Endometrium (tissue), 2 donors: ENCODE measurements around the gene OGFR.

ENCODE experiments used
- FAIRE-seq: peaks from 2 replicates; lab custom pipeline; 2012; peaks lifted over from hg19 to GRCh38; lab: Jason Lieb, UNC
- donor health status: control.
- donor health status: control.

Gene OGFR

GRCh38 chr20:62800314-62801259 lies 4.0 kb upstream of the OGFR start:
- FAIRE-seq: no peak

- no peak for FAIRE-seq
Observed at GRCh38 chr20:62801284-62802010, 3.2 kb upstream of the OGFR start.

GRCh38 chr20:62802026-62802712 lies 2.5 kb upstream of the OGFR start:
- no peak for FAIRE-seq

GRCh38 chr20:62804021-62804626 lies 511 bp upstream of the OGFR start:
- no peak for FAIRE-seq

DNA sequence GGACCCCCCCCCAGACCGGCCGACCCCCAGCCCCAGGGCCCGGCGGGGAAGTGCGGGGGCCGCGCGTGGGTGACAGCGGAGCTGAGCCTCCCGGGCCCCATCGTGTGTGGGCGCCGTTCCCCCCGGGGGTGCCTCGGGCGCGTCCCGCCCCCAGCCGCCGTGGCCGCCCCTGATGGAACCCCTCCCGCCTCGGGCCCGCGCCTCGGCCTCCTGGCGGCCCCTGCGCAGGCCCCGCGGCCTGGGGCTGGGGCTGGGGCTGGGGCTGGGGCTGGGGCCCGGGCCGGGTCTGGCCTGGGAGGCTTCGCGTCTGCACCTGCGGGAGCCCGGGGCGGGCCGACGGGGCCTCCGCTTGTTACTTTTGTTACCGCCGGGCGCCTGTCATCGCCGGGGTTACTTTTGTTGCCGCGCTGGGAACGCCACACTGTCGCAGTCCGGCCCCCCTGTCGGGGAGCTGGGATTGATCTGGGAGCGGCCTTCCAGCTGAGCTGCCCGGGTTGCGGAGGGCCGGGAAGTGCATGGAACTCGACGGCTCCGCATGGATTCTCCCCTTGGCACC lies 598 bp downstream of the OGFR start:
- no peak for FAIRE-seq

- FAIRE-seq: no peak
Observed at GRCh38 chr20:62805711-62806382, 1.2 kb downstream of the OGFR start.

DNA sequence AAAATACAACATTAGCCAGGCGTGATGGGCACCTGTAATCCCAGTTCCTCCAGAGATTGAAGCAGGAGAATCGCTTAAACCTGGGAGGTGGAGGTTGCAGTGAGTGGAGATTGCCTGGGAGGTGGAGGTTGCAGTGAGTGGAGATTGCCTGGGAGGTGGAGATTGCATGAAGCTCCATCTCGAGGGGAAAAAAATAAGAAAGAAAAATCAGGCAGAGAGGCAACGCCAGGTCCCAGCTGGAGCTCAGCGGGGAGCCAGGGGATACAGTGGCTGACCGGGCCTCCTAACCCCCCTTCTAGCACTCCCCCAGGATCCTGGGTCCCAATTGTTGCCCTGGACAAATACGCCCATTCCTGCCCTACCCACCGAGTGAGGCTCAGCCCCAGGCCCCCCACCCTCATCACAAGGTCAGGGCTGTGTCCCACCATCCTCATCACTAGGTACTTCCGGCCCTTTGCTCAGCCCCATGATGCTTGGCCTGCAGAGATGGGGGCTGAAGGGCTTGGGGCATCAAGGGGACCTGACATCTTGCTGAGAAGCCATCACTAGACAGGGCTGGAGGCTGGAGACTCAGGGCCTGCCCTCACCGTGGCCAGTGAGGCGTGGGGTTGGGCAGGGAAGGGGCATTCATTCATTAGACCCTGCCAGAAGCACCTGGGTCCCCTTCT lies 1.9 kb downstream of the OGFR start:
- no peak for FAIRE-seq

- FAIRE-seq: no peak
Observed at GRCh38 chr20:62807444-62808210, 3.0 kb downstream of the OGFR start.

DNA sequence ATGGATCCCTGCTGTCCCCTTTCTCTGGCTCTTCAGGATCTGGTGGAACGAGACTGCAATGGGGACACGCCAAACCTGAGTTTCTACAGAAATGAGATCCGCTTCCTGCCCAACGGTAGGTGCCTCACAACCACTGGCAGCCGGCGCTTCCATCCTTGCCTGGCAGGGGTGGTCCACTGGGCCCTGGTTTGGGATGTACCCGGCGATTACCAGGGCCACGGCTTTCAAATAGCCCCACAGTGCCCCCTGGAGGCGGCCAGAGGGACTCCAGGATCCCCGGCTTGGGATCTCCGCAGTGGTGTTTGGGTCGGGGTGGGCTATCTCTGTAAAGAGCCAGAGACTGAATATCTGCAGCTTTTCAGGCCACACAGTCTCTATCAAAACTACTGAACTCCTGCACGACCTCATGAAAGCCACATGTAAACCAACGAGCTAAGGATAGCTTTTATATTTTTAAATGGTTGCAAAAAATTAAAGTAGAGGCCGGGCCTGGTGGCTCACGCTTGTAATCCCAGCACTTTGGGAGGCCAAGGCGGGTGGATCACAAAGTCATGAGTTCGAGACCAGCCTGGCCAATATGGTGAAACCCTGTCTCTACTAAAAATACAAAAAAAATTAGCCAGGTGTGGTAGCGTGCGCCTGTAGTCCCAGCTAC lies 3.7 kb downstream of the OGFR start:
- no peak for FAIRE-seq

GRCh38 chr20:62809530-62810428 lies 5.1 kb downstream of the OGFR start:
- FAIRE-seq: no peak

DNA sequence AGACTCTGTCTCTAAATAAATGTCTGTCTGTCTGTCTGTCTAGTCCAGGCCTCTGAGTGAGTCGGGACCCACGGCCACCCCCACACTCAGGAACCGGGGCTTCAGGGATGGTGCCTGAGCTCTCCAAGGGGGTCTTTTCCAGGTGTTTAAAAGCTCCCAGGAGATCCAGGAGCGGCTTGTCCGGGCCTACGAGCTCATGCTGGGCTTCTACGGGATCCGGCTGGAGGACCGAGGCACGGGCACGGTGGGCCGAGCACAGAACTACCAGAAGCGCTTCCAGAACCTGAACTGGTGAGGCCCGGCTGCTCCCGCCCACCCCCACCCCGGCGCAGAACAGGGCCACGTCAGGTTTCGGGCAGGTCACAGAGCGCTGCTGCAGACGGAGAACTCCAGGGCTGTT lies 6.7 kb downstream of the OGFR start:
- no peak for FAIRE-seq

DNA sequence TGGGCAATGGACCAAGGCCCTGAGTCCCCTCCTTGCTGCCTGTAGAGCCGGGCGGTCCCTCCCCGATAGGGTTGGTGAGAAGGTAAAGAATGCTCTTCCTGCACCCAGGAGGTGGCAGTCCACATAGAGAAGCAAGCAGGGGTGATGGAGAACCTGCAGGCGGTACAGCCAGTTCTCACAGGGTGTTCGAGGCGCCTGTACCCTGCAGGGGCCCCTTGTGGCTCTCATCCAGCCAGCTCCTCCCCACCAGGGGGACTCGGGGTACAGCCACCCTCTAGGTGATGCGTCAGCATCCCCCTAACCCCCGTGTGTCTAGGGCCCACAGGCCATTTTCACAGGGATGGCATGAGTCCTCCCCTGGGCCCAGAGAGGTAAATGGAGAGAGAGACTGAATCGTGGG lies 7.1 kb downstream of the OGFR start:
- FAIRE-seq: no peak

- FAIRE-seq: no peak
Observed at GRCh38 chr20:62812181-62812906, 7.7 kb downstream of the OGFR start.

DNA sequence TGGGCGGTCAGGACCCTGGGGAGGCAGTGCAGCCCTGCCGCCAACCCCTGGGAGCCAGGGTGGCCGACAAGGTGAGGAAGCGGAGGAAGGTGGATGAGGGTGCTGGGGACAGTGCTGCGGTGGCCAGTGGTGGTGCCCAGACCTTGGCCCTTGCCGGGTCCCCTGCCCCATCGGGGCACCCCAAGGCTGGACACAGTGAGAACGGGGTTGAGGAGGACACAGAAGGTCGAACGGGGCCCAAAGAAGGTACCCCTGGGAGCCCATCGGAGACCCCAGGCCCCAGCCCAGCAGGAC lies 8.2 kb downstream of the OGFR start:
- no peak for FAIRE-seq

DNA sequence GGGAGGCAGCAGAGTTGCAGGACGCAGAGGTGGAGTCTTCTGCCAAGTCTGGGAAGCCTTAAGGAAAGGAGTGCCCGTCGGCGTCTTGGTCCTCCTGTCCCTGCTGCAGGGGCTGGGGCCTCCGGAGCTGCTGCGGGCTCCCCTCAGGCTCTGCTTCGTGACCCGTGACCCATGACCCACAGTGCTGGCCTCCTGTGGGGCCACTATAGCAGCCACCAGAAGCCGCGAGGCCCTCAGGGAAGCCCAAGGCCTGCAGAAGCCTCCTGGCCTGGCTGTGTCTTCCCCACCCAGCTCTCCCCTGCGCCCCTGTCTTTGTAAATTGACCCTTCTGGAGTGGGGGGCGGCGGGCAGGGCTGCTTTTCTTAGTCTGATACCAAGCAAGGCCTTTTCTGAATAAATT lies 9.0 kb downstream of the OGFR start:
- FAIRE-seq: no peak

- no peak for FAIRE-seq
Observed at GRCh38 chr20:62814060-62814708, 9.5 kb downstream of the OGFR start.

- no peak for FAIRE-seq
Observed at GRCh38 chr20:62814709-62815065, 10.1 kb downstream of the OGFR start.
